GM12801 (cell line): Measurements from ENCODE around the gene GAB2.

Experiments
- CTCF ChIP-seq: IDR thresholded peaks from one replicate; pipeline ENCODE4 v1.5.1; 2011; ENCODE audit warnings: control low read depth; ENCODE audit not compliant: insufficient read length; ENCODE audit errors: extremely low read depth

GAB2 gene

GRCh38 chr11:78262691-78263090 lies 154.9 kb downstream of the GAB2 start:
- TF ChIP-seq CTCF, result no peak

- no peak for TF ChIP-seq CTCF
These were observed 155.4 kb downstream of the GAB2 start for GRCh38 chr11:78262238-78262637.

GRCh38 chr11:78261828-78262227 lies 155.8 kb downstream of the GAB2 start:
- TF ChIP-seq CTCF, result no peak

DNA sequence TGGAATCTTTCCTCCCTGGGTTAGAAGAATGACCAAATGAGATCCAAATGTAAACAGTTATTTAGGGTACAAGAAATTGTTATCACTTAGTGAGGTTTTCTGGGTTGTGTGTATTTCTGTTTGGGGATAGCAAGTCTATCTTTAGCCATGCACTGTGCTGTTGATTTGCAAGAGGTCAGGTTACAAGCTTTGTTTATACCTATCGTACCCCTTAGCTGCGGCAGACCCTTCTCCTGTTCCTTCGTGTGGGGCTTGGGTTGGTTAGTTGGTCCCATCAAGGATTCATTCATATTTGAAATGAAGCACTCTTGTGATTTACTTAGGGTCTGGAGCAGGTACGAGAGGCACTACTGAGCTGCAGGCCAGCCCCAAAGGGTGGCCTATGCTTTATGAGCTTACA lies 156.3 kb downstream of the GAB2 start:
- TF ChIP-seq CTCF, result no peak

- no peak for TF ChIP-seq CTCF
These were observed 157.7 kb downstream of the GAB2 start for GRCh38 chr11:78259777-78260487.

DNA sequence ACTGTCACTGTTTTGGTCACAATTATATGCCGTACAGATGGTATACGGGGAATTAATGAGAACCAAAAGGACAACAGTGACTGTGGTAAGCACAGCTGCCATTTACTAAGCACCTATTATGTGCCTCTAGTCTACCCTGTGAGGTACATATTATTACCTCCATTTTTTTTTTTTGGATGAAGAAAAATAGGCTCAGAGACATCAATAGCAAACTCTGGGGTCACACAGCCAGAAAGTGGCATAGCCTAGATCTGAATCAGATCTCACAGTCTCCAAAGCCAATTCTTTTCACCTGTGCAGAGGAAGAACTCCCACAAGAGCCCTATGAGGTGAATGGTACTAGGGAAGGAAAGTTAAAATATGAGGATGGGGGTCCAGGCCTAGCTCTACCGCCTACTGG lies 160.0 kb downstream of the GAB2 start:
- TF ChIP-seq CTCF, result no peak

DNA sequence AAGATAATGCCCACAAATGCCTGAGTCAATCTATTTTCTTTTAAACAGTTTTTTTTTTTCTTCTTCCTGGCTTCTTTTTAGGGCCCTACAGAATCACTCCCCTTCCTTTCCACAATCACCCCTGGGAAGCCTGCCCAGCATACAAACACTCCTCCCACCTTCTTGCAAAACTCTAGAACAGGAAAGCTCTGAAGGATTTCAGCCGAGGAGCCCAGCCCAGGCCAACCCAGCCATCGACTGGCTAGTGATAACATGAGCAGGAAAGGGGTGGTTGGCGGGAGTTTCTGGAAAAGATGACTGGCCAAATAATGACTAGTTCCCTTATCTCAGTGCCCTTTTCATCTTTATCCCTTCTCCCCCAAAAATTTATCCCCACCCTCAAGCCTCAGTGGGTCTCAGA lies 160.7 kb downstream of the GAB2 start:
- TF ChIP-seq CTCF, result no peak
